Osteoblast (primary cell): Measurements from ENCODE around the gene UVSSA. TPM values are rescaled to one million over a fixed set of nuclear protein-coding genes. Genes with fewer than 3 reads are reported as not detected.
"Not testable (repeated sequence)": the region's sequence is repeated elsewhere in the genome, so short reads cannot be mapped to it uniquely, and the experiment has no call there.

ENCODE experiments used
- DNase-seq: peaks from one replicate; pipeline ENCODE4 v3.0.0; 2011; ENCODE audit warnings: low spot score, mixed read lengths; ENCODE audit not compliant: insufficient read length; ENCODE audit errors: missing footprints
- H2AFZ ChIP-seq: 2 replicates; pipeline ENCODE4 v1.6.0; 2011; ENCODE audit warnings: mild to moderate bottlenecking, low read length
- H3K27ac ChIP-seq: 2 replicates; pipeline ENCODE4 v1.5.1; 2011; ENCODE audit warnings: mild to moderate bottlenecking, low read depth, low read length, moderate library complexity
- H3K27me3 ChIP-seq: 2 replicates; pipeline ENCODE4 v1.6.0; 2012; ENCODE audit warnings: mild to moderate bottlenecking, control low read depth, inconsistent platforms, low read length, moderate library complexity; ENCODE audit not compliant: insufficient read depth
- H3K36me3 ChIP-seq: 2 replicates; pipeline ENCODE4 v1.5.1; 2011; ENCODE audit warnings: mild to moderate bottlenecking, low read length, control low read depth, moderate library complexity; ENCODE audit not compliant: insufficient read depth
- H3K4me1 ChIP-seq: 2 replicates; pipeline ENCODE4 v1.5.1; 2011; ENCODE audit warnings: mild to moderate bottlenecking, low read length, control low read depth, moderate library complexity; ENCODE audit not compliant: insufficient read depth
- H3K4me2 ChIP-seq: 2 replicates; pipeline ENCODE4 v1.6.0; 2011; ENCODE audit warnings: mild to moderate bottlenecking, low read length; ENCODE audit not compliant: insufficient read depth
- H3K4me3 ChIP-seq: fragments of 200-600 bp; sonication (generic); 3 replicates; pipeline ENCODE4 v1.5.1; 2012; ENCODE audit warnings: mild to moderate bottlenecking, low read length, inconsistent platforms; ENCODE audit not compliant: insufficient read depth
- H3K79me2 ChIP-seq: 2 replicates; pipeline ENCODE4 v1.6.0; 2012; ENCODE audit warnings: mild to moderate bottlenecking, low read length, control low read depth, inconsistent platforms; ENCODE audit not compliant: insufficient read depth
- H3K9me3 ChIP-seq: 2 replicates; pipeline ENCODE4 v1.5.1; 2011; ENCODE audit warnings: low read depth, low read length, control low read depth
- H4K20me1 ChIP-seq: 2 replicates; pipeline ENCODE4 v1.6.0; 2012; ENCODE audit warnings: mild to moderate bottlenecking, low read length, control low read depth; ENCODE audit not compliant: insufficient read depth
- total RNA-seq: library from RNA; depleted of rRNA; stranded (reverse); fragments of >200 nt; gene quantifications from 2 replicates; pipeline ENCODE4 v1.2.3, GENCODE V29; 2012
- TF ChIP-seq, protein P1 (sequence below): IDR thresholded peaks from 2 replicates; pipeline ENCODE4 v1.5.1; 2011; ENCODE audit warnings: mild to moderate bottlenecking, low read depth, low read length, moderate library complexity; ENCODE audit errors: extremely low read depth

The UVSSA gene
- total RNA-seq, 1 donor, result 14.8 TPM

DNA sequence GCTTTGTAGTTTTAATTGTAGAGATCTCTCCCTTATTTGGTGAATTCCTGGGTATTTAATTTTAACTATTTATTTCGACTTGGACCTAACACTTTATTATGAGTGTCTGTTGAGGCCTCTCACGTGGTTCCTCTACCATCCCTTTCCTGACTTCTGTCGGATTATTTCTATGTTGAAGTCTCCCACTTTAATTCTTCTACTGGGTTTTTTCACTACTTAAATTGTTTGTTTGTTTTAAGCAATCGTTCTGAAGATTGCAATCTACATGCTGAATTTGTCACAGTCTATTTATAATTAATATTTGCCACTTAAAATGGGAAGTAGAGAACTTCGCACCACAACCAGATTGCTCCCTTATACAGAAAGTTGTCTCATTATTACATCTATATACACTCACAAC, 80.0 kb downstream of the UVSSA start:
- Histone ChIP-seq H3K9me3 (no peaks in the 10 kb centered on the region), H3K4me1 (no peaks in the 10 kb centered on the region), H4K20me1 (no peaks in the 10 kb centered on the region), H2AFZ (no peak overlapping the region), H3K79me2 (no peaks in the 10 kb centered on the region), H3K36me3 (no peaks in the 10 kb centered on the region), H3K4me2 (no peak overlapping the region), H3K4me3 (no peak overlapping the region), H3K27me3 (peaks cover 9% of the 10 kb centered on the region), H3K27ac (no peak overlapping the region)
- TF ChIP-seq, protein P1, sequence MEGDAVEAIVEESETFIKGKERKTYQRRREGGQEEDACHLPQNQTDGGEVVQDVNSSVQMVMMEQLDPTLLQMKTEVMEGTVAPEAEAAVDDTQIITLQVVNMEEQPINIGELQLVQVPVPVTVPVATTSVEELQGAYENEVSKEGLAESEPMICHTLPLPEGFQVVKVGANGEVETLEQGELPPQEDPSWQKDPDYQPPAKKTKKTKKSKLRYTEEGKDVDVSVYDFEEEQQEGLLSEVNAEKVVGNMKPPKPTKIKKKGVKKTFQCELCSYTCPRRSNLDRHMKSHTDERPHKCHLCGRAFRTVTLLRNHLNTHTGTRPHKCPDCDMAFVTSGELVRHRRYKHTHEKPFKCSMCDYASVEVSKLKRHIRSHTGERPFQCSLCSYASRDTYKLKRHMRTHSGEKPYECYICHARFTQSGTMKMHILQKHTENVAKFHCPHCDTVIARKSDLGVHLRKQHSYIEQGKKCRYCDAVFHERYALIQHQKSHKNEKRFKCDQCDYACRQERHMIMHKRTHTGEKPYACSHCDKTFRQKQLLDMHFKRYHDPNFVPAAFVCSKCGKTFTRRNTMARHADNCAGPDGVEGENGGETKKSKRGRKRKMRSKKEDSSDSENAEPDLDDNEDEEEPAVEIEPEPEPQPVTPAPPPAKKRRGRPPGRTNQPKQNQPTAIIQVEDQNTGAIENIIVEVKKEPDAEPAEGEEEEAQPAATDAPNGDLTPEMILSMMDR, result no peak
- no peak for DNase-seq

DNA sequence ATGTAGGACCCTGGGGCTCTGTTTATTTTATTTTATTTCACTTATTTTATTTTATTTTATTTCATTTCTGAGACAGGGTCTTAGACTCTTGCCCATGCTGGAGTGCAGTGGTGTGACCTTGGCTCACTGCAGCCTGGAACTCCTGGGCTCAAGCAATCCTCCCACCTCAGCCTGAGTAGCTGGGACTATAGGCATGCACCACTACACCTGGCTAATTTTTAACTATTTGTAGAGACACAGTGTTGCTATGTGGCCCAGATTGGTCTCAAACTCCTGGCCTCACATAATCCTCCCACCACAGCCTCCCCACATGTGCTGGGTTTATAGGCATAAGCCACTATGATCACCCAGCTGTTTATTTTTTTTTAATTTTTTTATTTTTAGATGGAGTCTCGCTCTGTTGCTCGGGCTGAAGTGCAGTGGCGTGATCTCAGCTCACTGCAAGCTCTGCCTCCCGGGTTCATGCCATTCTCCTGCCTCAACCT, 96.7 kb downstream of the UVSSA start:
- H3K4me3 ChIP-seq, result not testable (repeated sequence)

More for the DNA sequence above, 96.7 kb downstream of the UVSSA start:
- H3K27ac ChIP-seq, H4K20me1 ChIP-seq, H2AFZ ChIP-seq, DNase-seq, H3K9me3 ChIP-seq, H3K4me2 ChIP-seq, H3K27me3 ChIP-seq, H3K79me2 ChIP-seq, H3K36me3 ChIP-seq, H3K4me1 ChIP-seq: not testable (repeated sequence)

Other genes with a start within 250 kb of the UVSSA start
- 7.1 and 7.6 TPM in 2 replicates for gene RNF212, start 233.6 kb upstream of the UVSSA start, total RNA-seq
- gene SPON2, start 174.6 kb upstream of the UVSSA start, total RNA-seq, result 29.8 and 38.7 TPM in 2 replicates
- 246 and 262 TPM in 2 replicates for gene CTBP1, start 98.1 kb upstream of the UVSSA start, total RNA-seq
- 55.7 and 70.6 TPM in 2 replicates for gene MAEA, start 57.3 kb upstream of the UVSSA start, total RNA-seq
- not detected in 2 replicates for gene NKX1-1, start 59.2 kb downstream of the UVSSA start, total RNA-seq